NT2/D1 (cell line): ENCODE data around the gene STXBP6.
"Not testable (repeated sequence)": the region's sequence is repeated elsewhere in the genome, so short reads cannot be mapped to it uniquely, and the experiment has no call there.

ENCODE experiments used
- DNase-seq: peaks from one replicate; pipeline ENCODE4 v3.0.0-alpha.2; 2011; ENCODE audit warnings: low read depth, low spot score
- H3K27me3 ChIP-seq: 2 replicates; pipeline ENCODE4 v1.6.0; 2011; ENCODE audit warnings: mild to moderate bottlenecking; ENCODE audit not compliant: insufficient read length, insufficient read depth
- H3K36me3 ChIP-seq: 2 replicates; pipeline ENCODE4 v1.6.1; 2011; ENCODE audit warnings: mild to moderate bottlenecking, low read length, mixed read lengths; ENCODE audit not compliant: insufficient read depth, insufficient read length
- H3K4me1 ChIP-seq: 2 replicates; pipeline ENCODE4 v1.5.1; 2011; ENCODE audit not compliant: insufficient read depth, insufficient read length
- H3K4me3 ChIP-seq: 2 replicates; pipeline ENCODE4 v1.5.1; 2011; ENCODE audit warnings: low read depth; ENCODE audit not compliant: insufficient read length
- H3K9ac ChIP-seq: 2 replicates; pipeline ENCODE4 v1.6.0; 2011; ENCODE audit warnings: low read depth; ENCODE audit not compliant: insufficient read length
- H3K9me3 ChIP-seq: 2 replicates; pipeline ENCODE4 v1.5.1; 2011; ENCODE audit warnings: mild to moderate bottlenecking, low read length; ENCODE audit not compliant: insufficient read depth
- SUZ12 ChIP-seq: IDR thresholded peaks from 2 replicates; pipeline ENCODE4 v1.6.1; 2011; ENCODE audit not compliant: insufficient read length, insufficient read depth; ENCODE audit errors: extremely low read depth
- YY1 ChIP-seq: IDR thresholded peaks from 2 replicates; pipeline ENCODE4 v1.6.1; 2011; ENCODE audit not compliant: insufficient read length, insufficient read depth
- ZNF274 ChIP-seq: IDR thresholded peaks from 2 replicates; pipeline ENCODE4 v1.6.1; 2011; ENCODE audit warnings: mild to moderate bottlenecking, low read depth, low read length

Gene STXBP6

GRCh38 chr14:24972844-24973243, 77.1 kb downstream of the STXBP6 start:
- Histone ChIP-seq H3K4me3 (no peak overlapping the region), H3K9ac (no peak overlapping the region), H3K36me3 (no peaks in the 10 kb centered on the region), H3K9me3 (no peaks in the 10 kb centered on the region), H3K27me3 (no peaks in the 10 kb centered on the region), H3K4me1 (no peaks in the 10 kb centered on the region)
- DNase-seq: no peak
- TF ChIP-seq SUZ12: no peak
- no peak for TF ChIP-seq ZNF274
- TF ChIP-seq YY1: no peak

- H3K36me3 ChIP-seq: no peaks in the 10 kb centered on the region
- no peak overlapping the region for H3K4me3 ChIP-seq
- no peak overlapping the region for H3K9ac ChIP-seq
- no peak for DNase-seq
- no peaks in the 10 kb centered on the region for H3K4me1 ChIP-seq
- no peak for TF ChIP-seq YY1
- no peak for TF ChIP-seq SUZ12
- no peak for TF ChIP-seq ZNF274
- no peaks in the 10 kb centered on the region for H3K9me3 ChIP-seq
- H3K27me3 ChIP-seq: no peaks in the 10 kb centered on the region
Measured at GRCh38 chr14:24971255-24971654, 78.7 kb downstream of the STXBP6 start.

- Histone ChIP-seq H3K4me3 (no peak overlapping the region), H3K9ac (no peak overlapping the region), H3K4me1 (no peaks in the 10 kb centered on the region), H3K9me3 (no peaks in the 10 kb centered on the region), H3K27me3 (no peaks in the 10 kb centered on the region), H3K36me3 (no peaks in the 10 kb centered on the region)
- TF ChIP-seq ZNF274: no peak
- no peak for TF ChIP-seq SUZ12
- TF ChIP-seq YY1: no peak
- no peak for DNase-seq
Measured at GRCh38 chr14:24966579-24966964, 83.4 kb downstream of the STXBP6 start.

GRCh38 chr14:24965934-24966578, 83.9 kb downstream of the STXBP6 start:
- H3K4me3 ChIP-seq: no peak overlapping the region
- no peak overlapping the region for H3K9ac ChIP-seq
- H3K36me3 ChIP-seq: no peaks in the 10 kb centered on the region
- no peak for TF ChIP-seq ZNF274
- no peaks in the 10 kb centered on the region for H3K4me1 ChIP-seq
- no peaks in the 10 kb centered on the region for H3K9me3 ChIP-seq
- DNase-seq: no peak
- H3K27me3 ChIP-seq: no peaks in the 10 kb centered on the region

GRCh38 chr14:24965578-24965933, 84.4 kb downstream of the STXBP6 start:
- H3K4me3 ChIP-seq: no peak overlapping the region
- DNase-seq: no peak
- no peaks in the 10 kb centered on the region for H3K36me3 ChIP-seq
- H3K9ac ChIP-seq: no peak overlapping the region
- no peaks in the 10 kb centered on the region for H3K9me3 ChIP-seq
- no peaks in the 10 kb centered on the region for H3K27me3 ChIP-seq
- no peaks in the 10 kb centered on the region for H3K4me1 ChIP-seq
- TF ChIP-seq SUZ12 (no peak), ZNF274 (no peak), YY1 (no peak)

GRCh38 chr14:24964591-24964990, 85.4 kb downstream of the STXBP6 start:
- no peak for TF ChIP-seq SUZ12
- no peak for TF ChIP-seq ZNF274
- TF ChIP-seq YY1: no peak
- Histone ChIP-seq H3K4me3 (no peak overlapping the region), H3K27me3 (no peaks in the 10 kb centered on the region), H3K9ac (no peak overlapping the region), H3K9me3 (no peaks in the 10 kb centered on the region), H3K36me3 (no peaks in the 10 kb centered on the region), H3K4me1 (no peaks in the 10 kb centered on the region)
- no peak for DNase-seq

GRCh38 chr14:24964048-24964447, 85.9 kb downstream of the STXBP6 start:
- Histone ChIP-seq H3K4me1 (no peaks in the 10 kb centered on the region), H3K36me3 (no peaks in the 10 kb centered on the region), H3K9ac (no peak overlapping the region), H3K4me3 (no peak overlapping the region), H3K27me3 (no peaks in the 10 kb centered on the region), H3K9me3 (no peaks in the 10 kb centered on the region)
- DNase-seq: no peak
- TF ChIP-seq SUZ12 (no peak), YY1 (no peak), ZNF274 (no peak)

- DNase-seq, H3K9me3 ChIP-seq, H3K4me3 ChIP-seq, H3K27me3 ChIP-seq, H3K4me1 ChIP-seq, H3K36me3 ChIP-seq, H3K9ac ChIP-seq: not testable (repeated sequence)
Measured at GRCh38 chr14:24962118-24962517, 87.8 kb downstream of the STXBP6 start.
